ENCODE measurements around the gene ROCK2. TPM values are rescaled to one million over a fixed set of nuclear protein-coding genes. Genes with fewer than 3 reads are reported as not detected.
A peak's percentile ranks its signal among the peaks of the same experiment; 100 is the strongest.

ROCK2 gene
- total and polyA plus RNA-seq, 4 donors: 19.2 to 119 (median 59.2) TPM

GRCh38 chr2:11156396-11157075 is 187.9 kb downstream of the ROCK2 start:
- no peak for ATAC-seq (ENCODE audit: low FRiP score)
- Histone ChIP-seq H3K4me1 (ENCODE audit: control insufficient read depth in 1 of 2, insufficient read depth in 2 of 2, low read length in 2 of 2) (no peaks in the 10 kb centered on the region), H3K27ac (ENCODE audit: low read depth in 1 of 2, low read length in 2 of 2) (no peak overlapping the region), H3K4me3 (ENCODE audit: low read length in 2 of 2) (no peak overlapping the region), H3K27me3 (ENCODE audit: control insufficient read depth in 1 of 2, insufficient read depth in 2 of 2, low read length in 1 of 2) (no peaks in the 10 kb centered on the region), H3K9me3 (ENCODE audit: control insufficient read depth, low read length) (no peaks in the 10 kb centered on the region), H3K36me3 (ENCODE audit: control insufficient read depth in 1 of 2, insufficient read depth in 2 of 2, low read length in 1 of 2) (no peaks in the 10 kb centered on the region)
- DNase-seq: peak in 1 of 2 donors; percentile 71
- 90 to 96% methylated on average over 13 of the region's 13 CpGs for WGBS, 2 donors
- intact Hi-C loops (cut with DNase I): loop anchor here in 1 of 2 donors (10.0 kb wide), 1 partner anchor 188 kb away; the partner anchor contains the start of gene ROCK2

DNA sequence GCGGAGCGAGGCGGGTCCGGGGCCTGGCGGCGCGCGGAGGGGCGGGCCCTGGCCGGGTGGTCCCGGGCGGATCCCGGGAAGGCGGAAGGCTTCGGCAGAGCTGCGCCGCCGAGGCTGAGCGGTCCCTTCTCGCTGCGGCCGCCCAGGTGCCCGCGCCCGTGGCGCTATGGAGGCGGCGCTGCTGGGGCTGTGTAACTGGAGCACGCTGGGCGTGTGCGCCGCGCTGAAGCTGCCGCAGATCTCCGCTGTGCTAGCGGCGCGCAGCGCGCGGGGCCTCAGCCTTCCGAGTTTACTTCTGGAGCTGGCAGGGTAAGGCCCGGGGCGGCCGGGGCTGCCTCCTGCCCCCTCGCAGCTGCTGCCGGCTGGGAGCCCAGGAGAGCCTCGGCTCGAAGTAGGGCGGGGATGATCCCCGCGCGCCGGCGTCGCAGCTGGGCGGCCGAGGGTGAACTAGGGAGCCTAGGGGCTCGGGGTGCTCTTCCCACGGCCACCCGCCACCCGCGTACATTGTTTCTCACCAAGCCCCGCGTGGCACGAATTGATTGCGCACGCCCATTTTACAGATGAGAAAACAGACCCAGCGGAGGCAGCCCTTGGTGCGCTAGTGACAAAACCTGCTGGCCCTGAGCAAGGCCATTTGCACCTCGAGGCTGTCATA is 188.9 kb downstream of the ROCK2 start, which contains the start of gene SLC66A3:
TSS of gene SLC66A3 (plus strand) at position 87 of the 655 bp plus-strand sequence. CDS start at position 167, 80 bp downstream.
- Histone ChIP-seq H3K27ac (ENCODE audit: low read depth in 1 of 2, low read length in 2 of 2) (peak within 1 kb of the TSS; percentile 71 to 94), H3K27me3 (ENCODE audit: control insufficient read depth in 1 of 2, insufficient read depth in 2 of 2, low read length in 1 of 2) (no peaks in the 10 kb centered on the region), H3K36me3 (ENCODE audit: control insufficient read depth in 1 of 2, insufficient read depth in 2 of 2, low read length in 1 of 2) (no peaks in the 10 kb centered on the region), H3K9me3 (ENCODE audit: control insufficient read depth, low read length) (no peaks in the 10 kb centered on the region), H3K4me3 (ENCODE audit: low read length in 2 of 2) (peak within 1 kb of the TSS; percentile 53 to 76), H3K4me1 (ENCODE audit: control insufficient read depth in 1 of 2, insufficient read depth in 2 of 2, low read length in 2 of 2) (no peaks in the 10 kb centered on the region)
- intact Hi-C loops (cut with DNase I): loop anchor here (2.0 to 10.0 kb wide), 2 partner anchors 23 to 189 kb away; partner anchors contain the start of gene ROCK2 (in 1 of the 2)
- WGBS, 2 donors: 3 to 4% methylated on average over 39 to 71 of the region's 71 CpGs
- peak; percentile 91 for ATAC-seq (ENCODE audit: low FRiP score)
- DNase-seq: no peak

DNA sequence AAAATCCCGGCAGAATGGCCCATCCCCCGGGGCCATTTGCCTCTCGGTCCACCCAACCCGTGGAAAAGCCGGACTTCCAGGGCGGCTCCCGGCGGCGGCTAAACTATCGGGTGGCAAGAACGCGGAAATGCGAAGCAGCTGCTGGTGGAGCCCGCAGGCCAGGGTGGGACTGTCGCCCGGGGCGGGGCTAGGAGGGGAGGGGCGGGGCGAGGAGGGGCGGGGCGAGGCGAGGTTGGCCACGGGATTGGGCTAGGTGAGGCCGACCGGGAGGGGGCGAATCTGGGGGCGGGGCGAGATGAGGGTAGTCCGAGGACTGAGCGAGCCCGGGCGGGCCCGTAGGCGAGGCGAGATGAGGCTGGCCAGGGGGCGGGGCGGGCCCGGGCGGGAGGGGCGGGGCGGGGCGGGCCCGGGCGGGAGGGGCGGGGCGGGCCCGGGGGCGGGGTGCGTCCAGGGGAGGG is 189.5 kb downstream of the ROCK2 start:
- Histone ChIP-seq H3K27ac (ENCODE audit: low read depth in 1 of 2, low read length in 2 of 2) (peak overlapping the region; percentile 71 to 94), H3K27me3 (ENCODE audit: control insufficient read depth in 1 of 2, insufficient read depth in 2 of 2, low read length in 1 of 2) (no peaks in the 10 kb centered on the region), H3K9me3 (ENCODE audit: control insufficient read depth, low read length) (no peaks in the 10 kb centered on the region), H3K4me3 (ENCODE audit: low read length in 2 of 2) (peak overlapping the region; percentile 9 to 76), H3K36me3 (ENCODE audit: control insufficient read depth in 1 of 2, insufficient read depth in 2 of 2, low read length in 1 of 2) (no peaks in the 10 kb centered on the region), H3K4me1 (ENCODE audit: control insufficient read depth in 1 of 2, insufficient read depth in 2 of 2, low read length in 2 of 2) (no peaks in the 10 kb centered on the region)
- intact Hi-C loops (cut with DNase I): loop anchor here (2.0 to 10.0 kb wide), 2 partner anchors 22 to 190 kb away; partner anchors contain the start of gene ROCK2 (in 1 of the 2)
- peak; percentile 99 for DNase-seq
- WGBS, 2 donors: 1% methylated on average over 24 to 48 of the region's 49 CpGs
- ATAC-seq (ENCODE audit: low FRiP score): peak; percentile 96

DNA sequence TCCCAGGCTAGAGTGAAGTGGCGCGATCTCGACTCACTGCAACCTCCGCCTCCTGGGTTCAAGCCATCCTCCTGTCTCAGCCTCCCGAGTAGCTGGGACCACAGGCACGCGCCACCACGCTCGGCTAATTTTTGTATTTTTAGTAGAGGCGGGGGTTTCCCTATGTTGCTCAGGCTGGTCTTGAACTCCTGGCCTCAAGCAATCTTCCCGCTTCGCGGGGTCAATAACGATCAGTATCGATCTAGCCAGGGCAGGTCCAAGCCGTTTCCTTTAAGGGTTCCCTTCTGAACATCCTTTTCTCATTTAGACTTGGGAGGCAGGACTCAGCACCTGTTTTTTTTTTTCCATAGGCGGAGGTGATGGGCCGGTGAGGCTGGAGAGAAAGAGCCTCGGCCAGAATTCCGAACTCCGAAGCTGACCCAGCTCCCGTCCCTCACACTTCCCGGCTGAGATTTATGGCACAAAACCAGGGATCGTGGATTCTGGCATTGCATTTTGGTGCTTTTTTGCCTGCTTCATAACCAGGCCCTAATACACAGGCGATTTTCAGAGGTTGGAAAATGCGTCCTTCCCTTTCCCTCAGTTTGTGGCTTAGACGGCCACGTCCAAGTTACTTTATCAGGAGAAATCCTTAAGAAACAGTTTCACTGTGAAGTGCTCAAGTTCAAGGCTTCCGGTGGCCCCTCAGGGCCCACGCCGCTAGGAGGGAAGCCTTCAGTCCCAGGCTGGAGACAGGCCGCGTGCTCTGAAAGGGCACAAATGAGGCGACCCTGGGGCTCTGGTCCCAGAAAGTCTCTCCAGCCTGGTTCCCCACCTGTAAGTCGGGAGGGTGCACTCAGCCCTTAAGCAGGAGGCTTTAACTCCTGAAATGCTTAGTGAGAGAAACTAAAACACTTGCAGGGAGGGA is 190.2 kb downstream of the ROCK2 start:
- intact Hi-C loops (cut with DNase I): loop anchor here (2.0 to 10.0 kb wide), 2 partner anchors 21 to 191 kb away; partner anchors contain the start of gene ROCK2 (in 1 of the 2)
- DNase-seq: peak in 1 of 2 donors; percentile 51

GRCh38 chr2:11152591-11152990 is 191.8 kb downstream of the ROCK2 start:
- Histone ChIP-seq H3K27me3 (ENCODE audit: control insufficient read depth in 1 of 2, insufficient read depth in 2 of 2, low read length in 1 of 2) (no peaks in the 10 kb centered on the region), H3K27ac (ENCODE audit: low read depth in 1 of 2, low read length in 2 of 2) (no peak overlapping the region), H3K4me3 (ENCODE audit: low read length in 2 of 2) (no peak overlapping the region), H3K9me3 (ENCODE audit: control insufficient read depth, low read length) (no peaks in the 10 kb centered on the region), H3K36me3 (ENCODE audit: control insufficient read depth in 1 of 2, insufficient read depth in 2 of 2, low read length in 1 of 2) (no peaks in the 10 kb centered on the region), H3K4me1 (ENCODE audit: control insufficient read depth in 1 of 2, insufficient read depth in 2 of 2, low read length in 2 of 2) (no peaks in the 10 kb centered on the region)
- intact Hi-C loops (cut with DNase I): loop anchor here in 1 of 2 donors (10.0 kb wide), 1 partner anchor 192 kb away; the partner anchor contains the start of gene ROCK2
- ATAC-seq (ENCODE audit: low FRiP score) (no peak), DNase-seq (peak in 1 of 2 donors; percentile 52)
- 85 to 93% methylated on average over 6 of the region's 6 CpGs for WGBS, 2 donors

More for the DNA sequence above, 190.2 kb downstream of the ROCK2 start:
- Histone ChIP-seq H3K4me3 (ENCODE audit: low read length in 2 of 2) (peak overlapping the region; percentile 9 to 54), H3K9me3 (ENCODE audit: control insufficient read depth, low read length) (no peaks in the 10 kb centered on the region), H3K4me1 (ENCODE audit: control insufficient read depth in 1 of 2, insufficient read depth in 2 of 2, low read length in 2 of 2) (no peaks in the 10 kb centered on the region), H3K27ac (ENCODE audit: low read depth in 1 of 2, low read length in 2 of 2) (peak overlapping the region; percentile 71 to 94), H3K36me3 (ENCODE audit: control insufficient read depth in 1 of 2, insufficient read depth in 2 of 2, low read length in 1 of 2) (no peaks in the 10 kb centered on the region), H3K27me3 (ENCODE audit: control insufficient read depth in 1 of 2, insufficient read depth in 2 of 2, low read length in 1 of 2) (no peaks in the 10 kb centered on the region)
- peak; percentile 33 for ATAC-seq (ENCODE audit: low FRiP score)
- 51% methylated on average over 35 of the region's 35 CpGs for WGBS, 2 donors

DNA sequence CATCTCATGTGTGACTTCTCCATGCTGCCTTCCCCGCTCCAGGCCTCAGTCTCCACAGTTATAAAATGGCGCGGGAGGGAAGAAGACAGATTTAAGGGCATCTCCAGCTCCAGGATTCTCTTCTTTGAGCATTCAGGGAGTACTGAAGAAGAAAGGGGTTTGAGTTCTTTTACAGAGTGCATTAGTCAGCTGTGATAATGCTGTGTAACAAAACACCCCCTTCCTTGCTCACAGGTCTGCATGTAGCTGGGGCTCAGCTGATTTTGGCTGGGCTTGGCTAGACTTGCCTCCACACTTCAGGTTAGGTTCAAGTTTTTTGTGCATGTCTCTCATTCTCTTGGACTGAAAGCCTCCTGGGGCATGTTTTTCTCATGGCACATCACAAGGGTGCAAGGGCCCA is 197.2 kb downstream of the ROCK2 start:
- Histone ChIP-seq H3K27ac (ENCODE audit: low read depth in 1 of 2, low read length in 2 of 2) (no peak overlapping the region), H3K36me3 (ENCODE audit: control insufficient read depth in 1 of 2, insufficient read depth in 2 of 2, low read length in 1 of 2) (no peaks in the 10 kb centered on the region), H3K27me3 (ENCODE audit: control insufficient read depth in 1 of 2, insufficient read depth in 2 of 2, low read length in 1 of 2) (no peaks in the 10 kb centered on the region), H3K9me3 (ENCODE audit: control insufficient read depth, low read length) (peaks cover 4% of the 10 kb centered on the region), H3K4me1 (ENCODE audit: control insufficient read depth in 1 of 2, insufficient read depth in 2 of 2, low read length in 2 of 2) (no peaks in the 10 kb centered on the region), H3K4me3 (ENCODE audit: low read length in 2 of 2) (no peak overlapping the region)
- DNase-seq (no peak), ATAC-seq (ENCODE audit: low FRiP score) (no peak)
- WGBS, 2 donors: 32 to 33% methylated on average over 3 of the region's 3 CpGs
- intact Hi-C loops (cut with DNase I): no loop called here

- whole genome bisulfite sequencing, 2 donors: 86 to 90% methylated on average over 3 of the region's 3 CpGs
- H3K36me3 ChIP-seq (ENCODE audit: control insufficient read depth in 1 of 2, insufficient read depth in 2 of 2, low read length in 1 of 2): no peaks in the 10 kb centered on the region
- intact Hi-C loops (cut with DNase I): no loop called here
- DNase-seq (no peak), ATAC-seq (ENCODE audit: low FRiP score) (no peak)
- no peaks in the 10 kb centered on the region for H3K4me1 ChIP-seq (ENCODE audit: control insufficient read depth in 1 of 2, insufficient read depth in 2 of 2, low read length in 2 of 2)
- H3K27ac ChIP-seq (ENCODE audit: low read depth in 1 of 2, low read length in 2 of 2): no peak overlapping the region
- H3K4me3 ChIP-seq (ENCODE audit: low read length in 2 of 2): no peak overlapping the region
- no peaks in the 10 kb centered on the region for H3K27me3 ChIP-seq (ENCODE audit: control insufficient read depth in 1 of 2, insufficient read depth in 2 of 2, low read length in 1 of 2)
- peaks cover 4% of the 10 kb centered on the region for H3K9me3 ChIP-seq (ENCODE audit: control insufficient read depth, low read length)
These were observed 198.4 kb downstream of the ROCK2 start for GRCh38 chr2:11146076-11146475.

- Histone ChIP-seq H3K4me1 (ENCODE audit: control insufficient read depth in 1 of 2, insufficient read depth in 2 of 2, low read length in 2 of 2) (no peaks in the 10 kb centered on the region), H3K27me3 (ENCODE audit: control insufficient read depth in 1 of 2, insufficient read depth in 2 of 2, low read length in 1 of 2) (no peaks in the 10 kb centered on the region), H3K27ac (ENCODE audit: low read depth in 1 of 2, low read length in 2 of 2) (no peak overlapping the region), H3K36me3 (ENCODE audit: control insufficient read depth in 1 of 2, insufficient read depth in 2 of 2, low read length in 1 of 2) (no peaks in the 10 kb centered on the region), H3K9me3 (ENCODE audit: control insufficient read depth, low read length) (peaks cover 4% of the 10 kb centered on the region), H3K4me3 (ENCODE audit: low read length in 2 of 2) (no peak overlapping the region)
- ATAC-seq (ENCODE audit: low FRiP score): no peak
- intact Hi-C loops (cut with DNase I): no loop called here
- WGBS, 2 donors: 90 to 95% methylated on average over 1 of the region's 1 CpG
- DNase-seq: no peak
These were observed 199.1 kb downstream of the ROCK2 start for GRCh38 chr2:11145350-11145749.
